WTC11 (cell line): Measurements from ENCODE around the gene NR1I3. TPM values are rescaled to one million over a fixed set of nuclear protein-coding genes. Genes with fewer than 3 reads are reported as not detected.

Experiments
- ATAC-seq: fragments of 200-7000 bp; cut with Tn5 transposase; 2 replicates; pipeline ENCODE4 v1.10.0; 2021; ENCODE audit warnings: mild to moderate bottlenecking, moderate library complexity
- CTCF ChIA-PET: fragments of 300-600 bp; sonication (Branson Sonifier 250); formaldehyde crosslinking; loops from one replicate; lab custom pipeline; 2021; ENCODE audit warnings: antibody characterized with exemption; lab: Charles Lee
- POLR2A ChIA-PET: fragments of 350-600 bp; sonication (Branson Sonifier 250); formaldehyde crosslinking; loops from one replicate; lab custom pipeline; 2021; ENCODE audit warnings: antibody characterized with exemption; lab: Charles Lee
- DNase-seq: peaks from one replicate; pipeline ENCODE4 v3.0.0; 2021; ENCODE audit warnings: low spot score
- H3K27ac Mint-ChIP-seq: 2 replicates; pipeline ENCODE4 v1.8.0; 2021; ENCODE audit warnings: mixed read lengths
- H3K27me3 Mint-ChIP-seq: 2 replicates; pipeline ENCODE4 v1.8.0; 2021; ENCODE audit warnings: low read depth, mild to moderate bottlenecking, moderate library complexity, mixed read lengths
- H3K36me3 Mint-ChIP-seq: 2 replicates; pipeline ENCODE4 v1.8.0; 2021; ENCODE audit warnings: mixed read lengths
- H3K4me1 Mint-ChIP-seq: 2 replicates; pipeline ENCODE4 v1.8.0; 2022; ENCODE audit warnings: mixed read lengths
- H3K4me3 Mint-ChIP-seq: 2 replicates; pipeline ENCODE4 v1.8.0; 2021; ENCODE audit warnings: mild to moderate bottlenecking, moderate library complexity, mixed read lengths
- H3K9me3 Mint-ChIP-seq: 2 replicates; pipeline ENCODE4 v1.8.0; 2021; ENCODE audit warnings: mixed read lengths
- CREB1 ChIP-seq: sonication (generic); formaldehyde crosslinking; IDR thresholded peaks from 2 replicates; pipeline ENCODE4 v1.8.0; 2023; ENCODE audit warnings: mild to moderate bottlenecking, missing genetic modification reagents
- CREM ChIP-seq: sonication (generic); formaldehyde crosslinking; IDR thresholded peaks from 2 replicates; pipeline ENCODE4 v1.8.1; 2022; ENCODE audit warnings: mild to moderate bottlenecking, missing genetic modification reagents, moderate library complexity
- ESRRA ChIP-seq: sonication (generic); formaldehyde crosslinking; IDR thresholded peaks from 2 replicates; pipeline ENCODE4 v1.8.1; 2022; ENCODE audit warnings: mild to moderate bottlenecking, missing genetic modification reagents, borderline replicate concordance
- ETV6 ChIP-seq: sonication (generic); formaldehyde crosslinking; IDR thresholded peaks from 2 replicates; pipeline ENCODE4 v1.8.1; 2022; ENCODE audit warnings: mild to moderate bottlenecking, missing genetic modification reagents
- MXD4 ChIP-seq: fragments of 250-450 bp; sonication (Bioruptor Pico); IDR thresholded peaks from 2 replicates; pipeline ENCODE4 v1.8.0; 2021; ENCODE audit warnings: mild to moderate bottlenecking, moderate library complexity, borderline replicate concordance
- NR1H2 ChIP-seq: sonication (generic); formaldehyde crosslinking; IDR thresholded peaks from 2 replicates; pipeline ENCODE4 v1.9.0; 2021; ENCODE audit warnings: mild to moderate bottlenecking, moderate library complexity, missing genetic modification reagents
- PRRX2 ChIP-seq: fragments of 250-450 bp; sonication (Bioruptor Pico); IDR thresholded peaks from 2 replicates; pipeline ENCODE4 v1.8.0; 2021; ENCODE audit warnings: mild to moderate bottlenecking
- SP1 ChIP-seq: sonication (generic); formaldehyde crosslinking; conservative IDR thresholded peaks from 2 replicates; pipeline ENCODE4 v1.8.1; 2022; ENCODE audit warnings: missing genetic modification reagents
- TP53 ChIP-seq: sonication (generic); formaldehyde crosslinking; IDR thresholded peaks from 2 replicates; pipeline ENCODE4 v1.8.1; 2023; ENCODE audit warnings: mild to moderate bottlenecking, missing genetic modification reagents
- ZNF121 ChIP-seq: sonication (generic); formaldehyde crosslinking; IDR thresholded peaks from 2 replicates; pipeline ENCODE4 v1.8.0; 2023; ENCODE audit warnings: missing genetic modification reagents
- ZNF219 ChIP-seq: sonication (generic); formaldehyde crosslinking; IDR thresholded peaks from 2 replicates; pipeline ENCODE4 v1.8.0; 2023; ENCODE audit warnings: missing genetic modification reagents, mild to moderate bottlenecking, borderline replicate concordance
- ZNF396 ChIP-seq: fragments of 250-450 bp; sonication (Bioruptor Pico); IDR thresholded peaks from 2 replicates; pipeline ENCODE4 v1.8.0; 2021; ENCODE audit warnings: mild to moderate bottlenecking, moderate library complexity, borderline replicate concordance
- ZNF423 ChIP-seq: fragments of 250-450 bp; sonication (Bioruptor Pico); IDR thresholded peaks from 2 replicates; pipeline ENCODE4 v2.1.2; 2022; ENCODE audit warnings: mild to moderate bottlenecking, moderate library complexity
- total RNA-seq: library from RNA; stranded (reverse); gene quantifications from 3 replicates; pipeline ENCODE4 v1.2.3, GENCODE V29; 2021
- TF ChIP-seq, protein P1 (sequence below): fragments of 250-450 bp; sonication (Bioruptor Pico); IDR thresholded peaks from 2 replicates; pipeline ENCODE4 v1.9.0; 2021; ENCODE audit warnings: mild to moderate bottlenecking
- TF ChIP-seq, protein P2 (sequence below): sonication (generic); formaldehyde crosslinking; IDR thresholded peaks from 2 replicates; pipeline ENCODE4 v1.8.1; 2023; ENCODE audit warnings: mild to moderate bottlenecking, missing genetic modification reagents
- TF ChIP-seq, protein P3 (sequence below): sonication (generic); formaldehyde crosslinking; IDR thresholded peaks from 2 replicates; pipeline ENCODE4 v1.8.0; 2022; ENCODE audit warnings: missing genetic modification reagents
- TF ChIP-seq, protein P4 (sequence below): fragments of 250-450 bp; sonication (Bioruptor Pico); IDR thresholded peaks from 2 replicates; pipeline ENCODE4 v2.1.2; 2022; ENCODE audit warnings: mild to moderate bottlenecking, moderate library complexity
- TF ChIP-seq, protein P5 (sequence below): fragments of 250-450 bp; sonication (Bioruptor Pico); IDR thresholded peaks from 2 replicates; pipeline ENCODE4 v1.9.0; 2021; ENCODE audit warnings: mild to moderate bottlenecking
- TF ChIP-seq, protein P6 (sequence below): fragments of 250-450 bp; sonication (Bioruptor Pico); conservative IDR thresholded peaks from 2 replicates; pipeline ENCODE4 v1.9.0; 2021; ENCODE audit warnings: mild to moderate bottlenecking
- TF ChIP-seq, protein P7 (sequence below): sonication (generic); formaldehyde crosslinking; IDR thresholded peaks from 2 replicates; pipeline ENCODE4 v1.8.0; 2022; ENCODE audit warnings: mild to moderate bottlenecking, missing genetic modification reagents

Gene NR1I3
- total RNA-seq, 1 experiment from 2014 or later: not detected

DNA sequence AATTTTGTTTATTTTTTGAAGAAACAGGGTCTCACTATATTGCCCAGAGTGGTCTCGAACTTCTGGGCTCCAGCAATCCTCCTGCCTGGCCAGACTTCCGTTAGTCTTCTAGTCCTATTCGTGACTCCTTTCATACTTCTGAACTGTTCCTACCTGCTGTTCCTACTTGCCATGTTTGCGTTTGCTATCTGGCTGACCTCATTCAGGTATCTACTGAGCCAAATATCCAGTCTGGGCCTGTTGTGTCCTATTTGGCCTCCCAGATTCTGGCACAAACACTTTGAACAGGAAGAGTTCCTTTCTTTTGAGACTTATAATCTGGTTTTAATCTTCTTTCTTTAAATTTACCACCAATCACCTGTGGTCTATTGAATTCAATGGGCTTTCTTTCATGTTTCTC is 6.9 kb upstream of the NR1I3 start (continued):
- TF ChIP-seq, protein P1, sequence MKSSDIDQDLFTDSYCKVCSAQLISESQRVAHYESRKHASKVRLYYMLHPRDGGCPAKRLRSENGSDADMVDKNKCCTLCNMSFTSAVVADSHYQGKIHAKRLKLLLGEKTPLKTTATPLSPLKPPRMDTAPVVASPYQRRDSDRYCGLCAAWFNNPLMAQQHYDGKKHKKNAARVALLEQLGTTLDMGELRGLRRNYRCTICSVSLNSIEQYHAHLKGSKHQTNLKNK (CRISPR knock-in tag): no peak
- TF ChIP-seq, protein P2, sequence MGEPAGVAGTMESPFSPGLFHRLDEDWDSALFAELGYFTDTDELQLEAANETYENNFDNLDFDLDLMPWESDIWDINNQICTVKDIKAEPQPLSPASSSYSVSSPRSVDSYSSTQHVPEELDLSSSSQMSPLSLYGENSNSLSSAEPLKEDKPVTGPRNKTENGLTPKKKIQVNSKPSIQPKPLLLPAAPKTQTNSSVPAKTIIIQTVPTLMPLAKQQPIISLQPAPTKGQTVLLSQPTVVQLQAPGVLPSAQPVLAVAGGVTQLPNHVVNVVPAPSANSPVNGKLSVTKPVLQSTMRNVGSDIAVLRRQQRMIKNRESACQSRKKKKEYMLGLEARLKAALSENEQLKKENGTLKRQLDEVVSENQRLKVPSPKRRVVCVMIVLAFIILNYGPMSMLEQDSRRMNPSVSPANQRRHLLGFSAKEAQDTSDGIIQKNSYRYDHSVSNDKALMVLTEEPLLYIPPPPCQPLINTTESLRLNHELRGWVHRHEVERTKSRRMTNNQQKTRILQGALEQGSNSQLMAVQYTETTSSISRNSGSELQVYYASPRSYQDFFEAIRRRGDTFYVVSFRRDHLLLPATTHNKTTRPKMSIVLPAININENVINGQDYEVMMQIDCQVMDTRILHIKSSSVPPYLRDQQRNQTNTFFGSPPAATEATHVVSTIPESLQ (CRISPR knock-in tag): no peak
- TF ChIP-seq, protein P3, sequence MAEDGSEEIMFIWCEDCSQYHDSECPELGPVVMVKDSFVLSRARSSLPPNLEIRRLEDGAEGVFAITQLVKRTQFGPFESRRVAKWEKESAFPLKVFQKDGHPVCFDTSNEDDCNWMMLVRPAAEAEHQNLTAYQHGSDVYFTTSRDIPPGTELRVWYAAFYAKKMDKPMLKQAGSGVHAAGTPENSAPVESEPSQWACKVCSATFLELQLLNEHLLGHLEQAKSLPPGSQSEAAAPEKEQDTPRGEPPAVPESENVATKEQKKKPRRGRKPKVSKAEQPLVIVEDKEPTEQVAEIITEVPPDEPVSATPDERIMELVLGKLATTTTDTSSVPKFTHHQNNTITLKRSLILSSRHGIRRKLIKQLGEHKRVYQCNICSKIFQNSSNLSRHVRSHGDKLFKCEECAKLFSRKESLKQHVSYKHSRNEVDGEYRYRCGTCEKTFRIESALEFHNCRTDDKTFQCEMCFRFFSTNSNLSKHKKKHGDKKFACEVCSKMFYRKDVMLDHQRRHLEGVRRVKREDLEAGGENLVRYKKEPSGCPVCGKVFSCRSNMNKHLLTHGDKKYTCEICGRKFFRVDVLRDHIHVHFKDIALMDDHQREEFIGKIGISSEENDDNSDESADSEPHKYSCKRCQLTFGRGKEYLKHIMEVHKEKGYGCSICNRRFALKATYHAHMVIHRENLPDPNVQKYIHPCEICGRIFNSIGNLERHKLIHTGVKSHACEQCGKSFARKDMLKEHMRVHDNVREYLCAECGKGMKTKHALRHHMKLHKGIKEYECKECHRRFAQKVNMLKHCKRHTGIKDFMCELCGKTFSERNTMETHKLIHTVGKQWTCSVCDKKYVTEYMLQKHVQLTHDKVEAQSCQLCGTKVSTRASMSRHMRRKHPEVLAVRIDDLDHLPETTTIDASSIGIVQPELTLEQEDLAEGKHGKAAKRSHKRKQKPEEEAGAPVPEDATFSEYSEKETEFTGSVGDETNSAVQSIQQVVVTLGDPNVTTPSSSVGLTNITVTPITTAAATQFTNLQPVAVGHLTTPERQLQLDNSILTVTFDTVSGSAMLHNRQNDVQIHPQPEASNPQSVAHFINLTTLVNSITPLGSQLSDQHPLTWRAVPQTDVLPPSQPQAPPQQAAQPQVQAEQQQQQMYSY (CRISPR knock-in tag): no peak
- TF ChIP-seq SP1 (no peak), MXD4 (CRISPR knock-in tag) (no peak)
- TF ChIP-seq, protein P4, sequence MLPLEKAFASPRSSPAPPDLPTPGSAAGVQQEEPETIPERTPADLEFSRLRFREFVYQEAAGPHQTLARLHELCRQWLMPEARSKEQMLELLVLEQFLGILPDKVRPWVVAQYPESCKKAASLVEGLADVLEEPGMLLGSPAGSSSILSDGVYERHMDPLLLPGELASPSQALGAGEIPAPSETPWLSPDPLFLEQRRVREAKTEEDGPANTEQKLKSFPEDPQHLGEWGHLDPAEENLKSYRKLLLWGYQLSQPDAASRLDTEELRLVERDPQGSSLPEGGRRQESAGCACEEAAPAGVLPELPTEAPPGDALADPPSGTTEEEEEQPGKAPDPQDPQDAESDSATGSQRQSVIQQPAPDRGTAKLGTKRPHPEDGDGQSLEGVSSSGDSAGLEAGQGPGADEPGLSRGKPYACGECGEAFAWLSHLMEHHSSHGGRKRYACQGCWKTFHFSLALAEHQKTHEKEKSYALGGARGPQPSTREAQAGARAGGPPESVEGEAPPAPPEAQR (CRISPR knock-in tag): no peak

DNA sequence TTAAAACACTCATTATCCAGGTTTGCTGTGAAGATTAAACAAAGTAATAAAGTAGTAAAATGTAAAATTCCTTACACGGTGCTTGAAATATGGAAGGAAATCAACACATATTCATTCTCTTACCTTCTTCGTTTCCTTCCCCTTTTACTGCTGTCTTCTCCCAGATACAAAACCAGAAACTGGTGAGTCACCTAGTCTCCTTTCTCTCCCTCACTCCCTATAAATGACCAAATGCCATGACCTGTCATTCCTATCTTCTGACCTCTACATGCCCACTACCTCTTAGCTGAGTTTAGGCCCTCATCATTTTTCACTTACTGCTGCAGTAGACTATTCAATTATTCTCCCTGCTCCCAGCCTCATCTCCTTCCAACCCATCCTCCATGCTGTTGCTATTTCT is 4.3 kb upstream of the NR1I3 start:
- ATAC-seq: no peak
- no peak overlapping the region; the same call in 1 of the 2 replicates for H3K27ac Mint-ChIP-seq
- H3K36me3 Mint-ChIP-seq: no peaks in the 10 kb centered on the region
- H3K4me1 Mint-ChIP-seq: no peaks in the 10 kb centered on the region
- no peak for TF ChIP-seq ZNF219 (CRISPR knock-in tag)
- TF ChIP-seq ETV6 (CRISPR knock-in tag): no peak
- TF ChIP-seq NR1H2 (CRISPR knock-in tag): no peak
- no peak for TF ChIP-seq CREM (CRISPR knock-in tag)
- TF ChIP-seq, protein P4 (CRISPR knock-in tag): no peak
- no peak for TF ChIP-seq PRRX2 (CRISPR knock-in tag)
- TF ChIP-seq, protein P5, sequence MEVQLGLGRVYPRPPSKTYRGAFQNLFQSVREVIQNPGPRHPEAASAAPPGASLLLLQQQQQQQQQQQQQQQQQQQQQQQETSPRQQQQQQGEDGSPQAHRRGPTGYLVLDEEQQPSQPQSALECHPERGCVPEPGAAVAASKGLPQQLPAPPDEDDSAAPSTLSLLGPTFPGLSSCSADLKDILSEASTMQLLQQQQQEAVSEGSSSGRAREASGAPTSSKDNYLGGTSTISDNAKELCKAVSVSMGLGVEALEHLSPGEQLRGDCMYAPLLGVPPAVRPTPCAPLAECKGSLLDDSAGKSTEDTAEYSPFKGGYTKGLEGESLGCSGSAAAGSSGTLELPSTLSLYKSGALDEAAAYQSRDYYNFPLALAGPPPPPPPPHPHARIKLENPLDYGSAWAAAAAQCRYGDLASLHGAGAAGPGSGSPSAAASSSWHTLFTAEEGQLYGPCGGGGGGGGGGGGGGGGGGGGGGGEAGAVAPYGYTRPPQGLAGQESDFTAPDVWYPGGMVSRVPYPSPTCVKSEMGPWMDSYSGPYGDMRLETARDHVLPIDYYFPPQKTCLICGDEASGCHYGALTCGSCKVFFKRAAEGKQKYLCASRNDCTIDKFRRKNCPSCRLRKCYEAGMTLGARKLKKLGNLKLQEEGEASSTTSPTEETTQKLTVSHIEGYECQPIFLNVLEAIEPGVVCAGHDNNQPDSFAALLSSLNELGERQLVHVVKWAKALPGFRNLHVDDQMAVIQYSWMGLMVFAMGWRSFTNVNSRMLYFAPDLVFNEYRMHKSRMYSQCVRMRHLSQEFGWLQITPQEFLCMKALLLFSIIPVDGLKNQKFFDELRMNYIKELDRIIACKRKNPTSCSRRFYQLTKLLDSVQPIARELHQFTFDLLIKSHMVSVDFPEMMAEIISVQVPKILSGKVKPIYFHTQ (CRISPR knock-in tag): no peak
- TF ChIP-seq, protein P6, sequence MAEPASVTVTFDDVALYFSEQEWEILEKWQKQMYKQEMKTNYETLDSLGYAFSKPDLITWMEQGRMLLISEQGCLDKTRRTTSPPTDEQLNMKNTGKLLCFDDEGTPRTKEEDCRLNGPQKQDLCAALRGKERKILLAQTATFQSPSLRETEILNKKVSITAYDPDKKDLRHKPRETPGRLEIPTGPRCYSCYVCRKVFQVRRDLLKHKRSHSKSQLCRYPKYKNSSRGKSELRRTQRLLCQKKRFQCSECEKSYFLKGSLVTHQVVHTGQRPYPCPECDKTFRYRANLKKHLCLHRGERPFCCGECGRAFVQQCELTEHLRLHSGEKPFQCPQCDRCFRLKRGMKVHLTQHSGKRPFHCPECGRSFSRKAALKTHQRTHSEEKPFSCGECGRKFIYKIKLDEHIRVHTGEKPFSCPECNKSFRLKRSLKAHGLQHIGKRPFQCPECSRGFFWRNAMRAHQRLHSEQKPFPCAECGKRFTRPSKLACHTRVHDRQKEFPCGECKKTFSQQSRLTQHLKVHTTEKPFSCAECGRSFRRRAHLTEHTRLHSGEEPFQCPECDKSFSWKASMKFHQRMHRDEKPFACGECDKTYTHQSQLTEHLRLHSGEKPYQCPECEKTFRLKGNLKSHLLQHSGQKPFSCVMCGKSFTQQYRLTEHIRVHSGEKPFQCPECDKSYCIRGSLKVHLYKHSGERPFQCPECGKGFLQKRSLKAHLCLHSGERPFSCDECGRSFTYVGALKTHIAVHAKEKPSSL: no peak
- no peak for TF ChIP-seq CREB1 (CRISPR knock-in tag)
- TF ChIP-seq ZNF121 (CRISPR knock-in tag): no peak
- TF ChIP-seq, protein P7, sequence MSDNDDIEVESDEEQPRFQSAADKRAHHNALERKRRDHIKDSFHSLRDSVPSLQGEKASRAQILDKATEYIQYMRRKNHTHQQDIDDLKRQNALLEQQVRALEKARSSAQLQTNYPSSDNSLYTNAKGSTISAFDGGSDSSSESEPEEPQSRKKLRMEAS: no peak
- TF ChIP-seq ESRRA (CRISPR knock-in tag): no peak
- no peak for TF ChIP-seq ZNF396 (CRISPR knock-in tag)
- TF ChIP-seq TP53: no peak
- no peak for TF ChIP-seq ZNF423 (CRISPR knock-in tag)
- peaks cover 6% of the 10 kb centered on the region for H3K27me3 Mint-ChIP-seq
- H3K9me3 Mint-ChIP-seq: no peaks in the 10 kb centered on the region
- POLR2A ChIA-PET: no interaction called here
- CTCF ChIA-PET: no interaction called here
- no peak for DNase-seq
- H3K4me3 Mint-ChIP-seq: no peak overlapping the region
